GM21447 (cell line): Measurements from ENCODE around the gene LDLRAD4.

Experiments used
- ATAC-seq: cut with Tn5 transposase; IDR thresholded peaks from one replicate; pipeline ENCODE4 v1.9.1; 2021; ENCODE audit not compliant: unreplicated experiment

The LDLRAD4 gene

DNA sequence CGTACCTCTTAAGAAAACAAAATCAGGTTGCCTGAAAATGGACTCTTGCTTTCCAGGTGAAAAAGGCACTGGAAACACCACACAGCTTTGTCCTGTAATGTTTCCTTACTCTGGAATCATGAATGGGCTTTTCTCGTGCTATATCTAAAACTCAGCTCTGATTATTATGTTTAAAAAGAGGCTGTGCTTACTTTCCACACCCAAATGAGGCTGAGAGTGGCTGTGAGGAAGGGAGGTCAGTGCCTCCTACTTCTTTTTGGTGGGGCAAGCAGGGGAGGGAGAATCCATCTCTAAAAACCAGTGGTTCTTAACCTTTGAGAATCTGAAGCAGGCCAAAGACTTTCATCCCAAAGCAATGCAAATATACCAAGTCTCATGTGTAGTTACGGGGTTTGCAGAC is 359.2 kb downstream of the LDLRAD4 start:
- ATAC-seq, result no peak

DNA sequence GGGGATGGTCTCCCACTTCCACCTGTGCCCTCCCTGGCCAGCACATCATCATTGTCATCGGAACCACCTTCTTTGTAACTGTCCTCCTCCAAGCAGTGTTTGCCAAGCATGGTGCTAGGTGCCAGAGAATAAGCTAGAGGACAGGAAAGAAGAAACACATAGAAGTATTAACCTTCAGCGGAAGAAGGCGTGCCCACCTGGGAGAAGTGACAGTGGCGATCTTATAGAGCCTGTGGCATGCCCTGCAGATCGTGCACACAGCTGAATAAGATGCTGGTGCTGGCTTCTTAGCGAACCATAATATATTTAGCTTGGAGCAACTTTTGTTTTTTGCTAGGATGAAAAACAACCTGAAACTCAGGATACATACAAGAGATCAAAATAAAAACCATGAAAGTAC is 359.8 kb downstream of the LDLRAD4 start:
- no peak for ATAC-seq

DNA sequence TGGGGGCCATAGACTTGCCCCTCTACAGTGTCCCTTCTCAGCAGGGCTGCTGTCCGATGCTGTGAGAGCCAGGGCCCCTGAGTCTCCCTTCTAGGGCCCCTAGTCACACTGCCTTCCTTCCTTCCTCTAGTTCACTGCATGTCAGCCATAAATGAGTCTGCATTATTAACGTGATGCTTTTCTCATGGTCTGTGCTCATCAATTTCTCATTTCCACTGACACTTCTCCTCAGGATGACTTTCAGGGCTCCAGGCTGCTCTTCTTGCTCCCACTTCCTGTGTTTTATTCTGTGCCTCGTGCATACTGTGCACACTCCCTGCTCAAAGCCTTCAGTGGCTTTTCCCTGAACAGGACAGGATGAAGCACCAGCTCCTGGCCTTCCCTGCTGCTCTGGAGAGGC is 361.3 kb downstream of the LDLRAD4 start:
- ATAC-seq, result no peak

DNA sequence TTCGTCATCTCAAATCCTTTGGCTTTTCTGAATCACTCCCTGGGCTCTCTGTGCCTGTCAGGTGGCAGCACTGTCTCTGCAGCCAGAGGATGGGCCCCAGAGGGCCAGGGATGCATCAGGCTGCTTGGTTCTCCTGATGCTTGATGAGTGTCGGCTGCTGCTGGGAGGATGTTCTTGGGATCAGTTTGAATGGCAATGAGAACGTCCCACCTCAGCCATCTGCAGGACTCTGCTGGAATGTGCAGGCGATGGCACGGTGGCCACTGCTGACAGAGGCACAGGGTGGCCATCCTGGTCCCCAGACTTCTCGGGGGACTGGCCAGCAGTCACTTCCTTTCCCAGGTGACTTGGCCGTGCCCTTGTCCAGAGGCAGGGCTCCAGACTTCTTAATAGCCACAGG is 361.8 kb downstream of the LDLRAD4 start:
- no peak for ATAC-seq

DNA sequence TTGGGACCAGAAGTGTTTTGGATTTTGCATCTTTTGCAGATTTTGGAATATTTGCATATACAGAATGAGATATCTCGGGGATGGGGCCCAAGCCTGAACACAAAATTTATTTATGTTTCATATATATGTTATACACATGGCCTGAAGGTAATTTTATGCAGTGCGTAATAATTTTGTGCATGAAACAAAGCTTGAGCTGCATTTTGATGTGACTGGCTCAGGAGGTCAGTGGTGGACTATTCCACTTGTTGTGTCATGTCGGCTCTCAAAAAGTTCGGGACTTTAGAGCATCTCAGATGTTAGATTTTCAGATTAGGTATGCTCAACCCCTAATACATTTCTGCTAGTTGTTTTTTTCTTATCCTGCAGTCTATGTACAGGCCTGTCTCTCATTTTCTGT is 362.4 kb downstream of the LDLRAD4 start:
- no peak for ATAC-seq

DNA sequence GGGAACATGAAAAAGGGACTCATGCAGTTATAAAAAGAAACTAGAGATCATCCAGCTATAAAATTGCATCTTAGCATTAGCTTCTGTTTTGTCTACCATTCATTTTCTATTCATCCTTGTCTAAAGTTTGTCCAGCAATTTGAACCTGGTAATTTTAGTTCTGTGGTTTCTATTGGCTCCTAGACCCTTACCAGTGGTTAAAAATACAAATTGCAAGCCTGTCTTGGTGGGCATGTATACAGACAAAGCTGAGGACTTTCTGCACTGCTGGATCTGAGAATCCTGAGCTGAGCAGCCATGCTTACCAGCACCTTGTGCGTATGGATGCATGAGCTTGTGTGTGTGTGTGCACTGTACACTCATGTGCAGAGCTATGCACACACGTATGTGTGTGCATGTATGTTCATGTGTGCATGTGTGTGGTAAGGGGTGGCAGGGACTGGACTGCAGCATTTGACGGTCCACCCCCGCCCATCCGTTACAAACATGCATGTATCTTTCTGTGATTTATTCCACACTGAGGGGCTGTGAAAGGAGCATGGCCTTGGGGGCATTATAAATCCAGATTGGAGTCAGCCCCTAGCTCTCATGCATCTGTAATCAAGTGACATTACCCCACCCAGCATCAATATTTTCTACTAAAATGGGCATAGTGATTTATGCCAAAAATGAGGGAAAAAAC is 363.1 kb downstream of the LDLRAD4 start:
- no peak for ATAC-seq

DNA sequence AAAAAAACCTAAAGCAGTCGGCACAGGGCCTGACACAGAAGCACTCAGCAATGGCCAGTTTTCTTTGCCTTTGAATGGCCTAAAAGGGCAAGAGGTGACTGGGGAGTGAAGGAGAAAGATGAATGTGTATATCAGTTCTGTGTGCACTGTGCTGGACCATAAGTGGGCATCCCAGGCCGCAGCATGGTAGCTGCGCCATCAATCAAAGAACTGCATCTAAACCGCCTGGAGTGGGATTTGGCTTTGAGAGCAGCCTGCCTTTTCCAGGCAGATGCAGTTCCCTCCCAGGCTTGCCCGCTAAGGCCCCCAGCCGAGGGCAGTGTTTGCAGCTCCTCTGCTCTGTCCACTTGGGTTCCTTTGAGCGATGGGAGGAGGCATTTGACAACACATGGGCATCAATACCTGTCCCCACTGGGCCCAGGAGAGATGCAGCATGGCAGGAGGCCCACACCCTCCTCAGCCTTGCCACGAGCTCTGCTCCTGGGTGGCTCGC is 363.7 kb downstream of the LDLRAD4 start:
- no peak for ATAC-seq

DNA sequence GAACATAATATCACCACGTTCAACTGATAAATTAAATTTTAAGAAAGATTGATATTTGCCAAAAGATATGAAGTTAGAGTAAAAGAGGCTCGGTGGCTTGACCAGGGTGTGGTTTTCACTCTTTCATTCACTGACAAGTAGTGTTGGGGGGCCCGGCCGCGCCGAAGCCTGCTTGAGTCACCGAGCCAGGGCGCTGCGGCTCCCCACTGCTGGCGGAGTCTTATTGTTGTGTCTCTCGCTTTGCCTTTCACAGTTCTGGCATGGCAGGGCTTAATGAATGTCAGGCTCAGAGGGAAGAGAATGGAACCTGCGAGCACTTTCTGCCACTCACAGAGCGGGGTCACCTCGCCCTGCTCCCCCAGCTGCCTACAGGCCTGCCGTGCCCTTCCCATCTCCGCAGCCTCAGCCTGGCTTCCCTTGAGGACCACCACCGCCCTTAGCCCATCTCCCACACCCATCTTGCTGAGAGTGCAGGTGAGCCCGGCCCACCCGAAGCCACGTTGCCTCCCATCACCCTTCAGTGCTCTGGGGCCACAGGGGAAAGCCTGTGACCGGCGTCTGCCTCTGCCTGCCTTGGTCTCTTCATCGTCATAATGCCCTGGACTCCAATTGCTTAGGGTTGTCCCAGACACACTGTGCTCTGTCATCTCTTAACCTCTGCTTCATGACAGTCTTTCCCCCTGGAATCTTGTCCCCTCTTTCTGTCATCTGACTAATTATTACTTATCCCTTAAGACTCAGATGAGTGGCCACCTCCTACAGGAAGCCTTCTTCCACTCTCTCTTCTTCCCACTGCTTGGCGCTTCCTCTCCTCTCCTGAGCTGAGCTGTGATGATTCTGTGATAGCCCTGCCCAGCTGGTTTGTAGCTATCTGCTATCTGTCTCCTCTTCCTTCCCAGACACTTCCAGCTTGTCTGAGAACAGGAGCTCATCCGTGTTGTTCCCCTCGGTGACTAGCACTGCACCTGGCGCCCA is 365.3 kb downstream of the LDLRAD4 start:
- no peak for ATAC-seq

- ATAC-seq, result no peak
Measured at GRCh38 chr18:13584825-13585224, 366.3 kb downstream of the LDLRAD4 start.

- ATAC-seq, result no peak
Measured at GRCh38 chr18:13585379-13586153, 367.0 kb downstream of the LDLRAD4 start.

- ATAC-seq, result no peak
Measured at GRCh38 chr18:13587001-13587400, 368.4 kb downstream of the LDLRAD4 start.

- no peak for ATAC-seq
Measured at GRCh38 chr18:13587477-13587876, 368.9 kb downstream of the LDLRAD4 start.

DNA sequence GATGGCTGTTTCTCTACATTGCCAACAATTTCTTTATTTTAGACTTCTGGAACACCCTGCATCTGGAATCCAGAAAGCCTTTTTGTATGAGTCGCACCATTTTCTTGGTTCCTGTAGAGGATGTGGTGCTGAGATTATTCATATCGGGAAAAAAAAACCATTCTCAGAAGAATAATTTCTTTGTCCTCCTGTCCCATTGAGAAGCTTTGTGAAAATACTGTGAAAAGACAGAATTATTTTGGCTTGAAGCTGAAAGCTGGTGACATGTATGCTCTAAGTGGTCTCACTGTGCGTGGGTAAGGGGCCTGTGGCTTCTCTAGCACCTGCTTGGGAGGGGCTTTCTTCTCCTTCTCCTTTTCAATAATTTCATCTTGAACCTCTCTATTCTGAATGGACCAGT is 369.4 kb downstream of the LDLRAD4 start:
- ATAC-seq, result no peak

DNA sequence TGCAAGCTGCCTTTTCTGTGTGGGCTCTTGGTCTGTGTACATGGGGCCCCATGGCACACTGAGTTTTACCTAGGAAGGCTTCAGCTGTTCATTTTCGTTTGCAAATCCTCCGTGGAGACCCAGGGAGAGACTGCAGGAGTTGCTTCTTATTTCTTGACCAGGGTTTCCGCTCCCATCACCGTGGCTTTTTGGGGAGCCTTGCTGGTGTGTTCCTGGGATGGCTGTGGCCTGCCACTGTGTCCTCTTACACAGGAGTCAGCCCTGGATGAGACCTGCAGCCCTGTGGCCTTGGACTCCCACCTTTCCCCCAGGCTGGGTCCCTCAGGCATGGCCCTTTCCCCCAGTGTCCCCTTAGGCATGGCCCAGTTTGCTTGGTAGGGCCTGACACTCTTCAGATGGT is 370.8 kb downstream of the LDLRAD4 start:
- ATAC-seq, result no peak

GRCh38 chr18:13589943-13590342 is 371.4 kb downstream of the LDLRAD4 start:
- ATAC-seq, result no peak

GRCh38 chr18:13592246-13592645 is 373.7 kb downstream of the LDLRAD4 start:
- no peak for ATAC-seq

DNA sequence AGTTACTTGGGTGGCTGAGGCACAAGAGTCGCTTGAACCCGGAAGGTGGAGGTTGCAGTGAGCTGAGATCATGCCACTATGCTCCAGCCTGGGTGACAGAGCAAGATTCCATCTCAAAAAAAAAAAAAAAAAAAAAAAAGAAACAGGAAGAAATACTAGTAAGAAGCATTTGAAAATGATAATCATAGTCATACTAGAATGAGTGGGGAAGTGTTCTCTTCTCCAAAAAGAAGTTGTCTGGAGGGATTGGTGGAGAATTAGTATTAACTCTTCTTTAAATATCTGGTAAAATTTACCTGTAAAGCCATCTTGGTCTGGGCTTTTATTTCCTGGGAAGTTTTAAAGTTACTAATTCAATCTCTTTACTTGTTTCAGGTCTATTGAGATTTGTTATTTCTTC is 376.0 kb downstream of the LDLRAD4 start:
- ATAC-seq, result no peak

- no peak for ATAC-seq
Measured at GRCh38 chr18:13597068-13597467, 378.5 kb downstream of the LDLRAD4 start.

GRCh38 chr18:13598591-13598990 is 380.0 kb downstream of the LDLRAD4 start:
- ATAC-seq, result no peak

DNA sequence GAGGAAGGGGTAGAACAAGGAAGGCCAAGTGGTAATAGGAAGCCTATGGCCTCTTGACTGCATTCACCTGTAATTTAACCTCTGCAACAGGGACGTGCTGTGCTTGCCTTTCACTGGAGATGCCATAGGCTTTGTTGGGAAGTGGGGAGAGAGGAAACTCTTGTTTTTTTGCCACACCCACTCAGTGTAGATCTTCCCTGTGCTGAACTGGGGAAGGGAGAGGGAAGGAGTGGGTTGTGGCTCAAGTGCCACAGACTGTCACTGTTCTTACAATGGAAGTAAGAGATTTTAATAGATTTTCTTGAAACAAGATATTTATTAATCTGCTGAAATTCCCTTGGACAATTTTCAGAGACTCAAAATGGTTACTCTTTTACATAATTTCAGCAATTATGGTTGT is 380.5 kb downstream of the LDLRAD4 start:
- no peak for ATAC-seq

- ATAC-seq, result no peak
Measured at GRCh38 chr18:13603304-13604019, 384.9 kb downstream of the LDLRAD4 start.
